K562 (cell line): ENCODE measurements around the gene EMD. TPM values are rescaled to one million over a fixed set of nuclear protein-coding genes. Genes with fewer than 3 reads are reported as not detected.

ENCODE experiments used
- ATAC-seq: fragments of 200-7000 bp; cut with Tn5 transposase; 3 replicates; pipeline ENCODE4 v1.9.1; 2020; ENCODE audit warnings: moderate library complexity
- Bru-seq: library from RNA; stranded (reverse); fragments of 400-500 nt; gene quantifications from one replicate; lab custom pipeline; 2021; lab: Mats Ljungman, UMichigan
- BruChase-seq, 2 experiments: library from RNA; stranded (reverse); fragments of 400-500 nt; gene quantifications; one replicate each; lab custom pipeline; 2021; lab: Mats Ljungman, UMichigan
- BruUV-seq: library from RNA; stranded (reverse); fragments of 400-500 nt; replicated peaks from 2 replicates; lab custom pipeline; 2021; lab: Mats Ljungman, UMichigan
- CTCF ChIA-PET: fragments of 300-600 bp; formaldehyde crosslinking; extraction: SDS; loops from one replicate; lab custom pipeline; 2021; ENCODE audit warnings: low intra/inter-chr PET ratio; lab: Yijun Ruan, JAX
- POLR2A ChIA-PET: fragments of 300-600, 350-650 bp; sonication (Branson Sonifier 250); formaldehyde crosslinking; extraction: SDS; loops from one replicate; lab custom pipeline; 2021; ENCODE audit warnings: antibody characterized with exemption, inconsistent platforms; lab: Yijun Ruan, JAX
- DNase-seq, 4 experiments: peaks; one replicate each; pipeline versions ENCODE4 v3.0.0 to v3.0.0-alpha.2; 2011 to 2018; ENCODE audit warnings: low spot score in 3 of 4, mixed read lengths in 3 of 4; ENCODE audit errors: extremely low read depth in 1 of 4
- FAIRE-seq: peaks from 2 replicates; lab custom pipeline; 2011; peaks lifted over from hg19 to GRCh38; lab: Jason Lieb, UNC
- H2AFZ ChIP-seq: 2 replicates; pipeline ENCODE4 v1.6.0; 2011; ENCODE audit warnings: low read depth, low read length, control low read depth, inconsistent platforms
- H3K27ac ChIP-seq: fragments of 200-600 bp; 3 replicates; pipeline ENCODE4 v1.8.0; 2011; ENCODE audit warnings: low read depth, mild to moderate bottlenecking, control low read depth, inconsistent platforms, low read length, moderate library complexity, mixed read lengths; ENCODE audit errors: extremely low read depth
- H3K27me3 ChIP-seq, 2 experiments: fragments of 300-600 bp in 1 of 2; 2 replicates in 1 of 2; 3 replicates in 1 of 2; pipeline versions ENCODE4 v1.6.0 to v1.8.0; 2011; ENCODE audit warnings: inconsistent platforms in 2 of 2, low read length in 2 of 2, mild to moderate bottlenecking in 1 of 2, mixed read lengths in 1 of 2, moderate library complexity in 1 of 2; ENCODE audit not compliant: control insufficient read depth in 2 of 2, insufficient read depth in 2 of 2
- H3K36me3 ChIP-seq: fragments of 300-600 bp; 3 replicates; pipeline ENCODE4 v1.8.0; 2011; ENCODE audit warnings: mild to moderate bottlenecking, low read length, inconsistent platforms; ENCODE audit not compliant: control insufficient read depth, insufficient read depth
- H3K4me1 ChIP-seq, 2 experiments: fragments of 200-600 bp in 1 of 2; replicated peaks in 1 of 2; 2 replicates in 1 of 2; 3 replicates in 1 of 2; pipeline versions ENCODE4 v1.5.1 to v1.8.0; 2011; ENCODE audit warnings: inconsistent platforms in 2 of 2, low read length in 2 of 2, mild to moderate bottlenecking in 1 of 2, mixed read lengths in 1 of 2, moderate library complexity in 1 of 2; ENCODE audit not compliant: control insufficient read depth in 2 of 2, insufficient read depth in 2 of 2
- H3K4me2 ChIP-seq: 2 replicates; pipeline ENCODE4 v1.6.1; 2011; ENCODE audit warnings: low read length, control low read depth, inconsistent platforms, mixed read lengths; ENCODE audit not compliant: insufficient read depth
- H3K4me3 ChIP-seq: fragments of 200-600 bp; sonication (generic), shearing (Covaris generic); 2 replicates; pipeline ENCODE4 v1.5.1; 2016; ENCODE audit warnings: control low read depth, inconsistent platforms
- H3K79me2 ChIP-seq: fragments of 200-600 bp; 3 replicates; pipeline ENCODE4 v1.8.0; 2011; ENCODE audit warnings: low read length, inconsistent platforms; ENCODE audit not compliant: control insufficient read depth, insufficient read depth
- H3K9ac ChIP-seq, 2 experiments: 2 replicates each; pipeline versions ENCODE4 v1.6.0 to v1.6.1; 2011; ENCODE audit warnings: low read depth in 2 of 2, low read length in 2 of 2, control low read depth in 1 of 2, inconsistent platforms in 1 of 2, mild to moderate bottlenecking in 1 of 2, mixed read lengths in 1 of 2; ENCODE audit not compliant: insufficient read depth in 1 of 2
- H3K9me1 ChIP-seq: one replicate; pipeline ENCODE4 v1.6.0; 2011; ENCODE audit warnings: inconsistent platforms, mild to moderate bottlenecking, low read length, moderate library complexity; ENCODE audit not compliant: control insufficient read depth, insufficient read depth
- H3K9me3 ChIP-seq: replicated peaks from 2 replicates; pipeline ENCODE4 v1.5.1; 2011; ENCODE audit warnings: low read depth, low read length, inconsistent platforms; ENCODE audit not compliant: control insufficient read depth, insufficient read depth
- H4K20me1 ChIP-seq: replicated peaks from 2 replicates; pipeline ENCODE4 v1.6.1; 2011; ENCODE audit warnings: low read length, inconsistent platforms, mixed read lengths; ENCODE audit not compliant: control insufficient read depth, insufficient read depth
- ATF1 ChIP-seq, 2 experiments: fragments of 450-650 bp in 1 of 2; IDR thresholded peaks; 2 replicates each; pipeline ENCODE4 v1.6.1; 2016; ENCODE audit warnings: missing compliant biosample characterization in 1 of 2, missing genetic modification characterization in 1 of 2
- ATF7 ChIP-seq: fragments of 450-650 bp; IDR thresholded peaks from 2 replicates; pipeline ENCODE4 v1.7.1; 2014; ENCODE audit warnings: mild to moderate bottlenecking, moderate library complexity
- FOXM1 ChIP-seq, 2 experiments: fragments of 450-650 bp in 1 of 2; sonication (generic) in 1 of 2; formaldehyde crosslinking in 1 of 2; IDR thresholded peaks; 2 replicates each; pipeline versions ENCODE4 v1.6.1 to v1.9.0; 2017 to 2022; ENCODE audit warnings: low read depth in 2 of 2, mild to moderate bottlenecking in 2 of 2, missing genetic modification reagents in 1 of 2, moderate library complexity in 1 of 2
- JUND ChIP-seq, 2 experiments: IDR thresholded peaks; 2 replicates in 1 of 2; 3 replicates in 1 of 2; pipeline ENCODE4 v1.6.1; 2011; ENCODE audit warnings: borderline replicate concordance in 2 of 2, low read depth in 2 of 2, low read length in 2 of 2, improper control_type of control experiment in 1 of 2, missing biosample characterization in 1 of 2, missing genetic modification characterization in 1 of 2, missing genetic modification reagents in 1 of 2
- KDM5B ChIP-seq: fragments of 200-600 bp; sonication (generic); IDR thresholded peaks from 2 replicates; pipeline ENCODE4 v1.6.1; 2012; ENCODE audit warnings: low read depth, mild to moderate bottlenecking, moderate library complexity, low read length, control low read depth, inconsistent platforms; ENCODE audit not compliant: insufficient replicate concordance
- MTA3 ChIP-seq: fragments of 450-650 bp; formaldehyde crosslinking; IDR thresholded peaks from 2 replicates; pipeline ENCODE4 v1.6.1; 2017; ENCODE audit warnings: mild to moderate bottlenecking, borderline replicate concordance
- NONO ChIP-seq, 2 experiments: fragments of 200-400 bp in 1 of 2; fragments of 450-650 bp in 1 of 2; formaldehyde crosslinking in 1 of 2; IDR thresholded peaks; 2 replicates each; pipeline ENCODE4 v1.6.1; 2017; ENCODE audit warnings: low read depth in 2 of 2, mild to moderate bottlenecking in 2 of 2, moderate library complexity in 2 of 2, low read length in 1 of 2
- RBBP5 ChIP-seq: fragments of 200-600 bp; sonication (generic); IDR thresholded peaks from 2 replicates; pipeline ENCODE4 v1.6.1; 2012; ENCODE audit warnings: borderline replicate concordance, mild to moderate bottlenecking, low read length, control low read depth, inconsistent platforms; ENCODE audit not compliant: insufficient read depth, poor library complexity, severe bottlenecking
- RUNX1 ChIP-seq: sonication (generic); IDR thresholded peaks from 2 replicates; pipeline ENCODE4 v1.6.1; 2016; ENCODE audit warnings: antibody characterized with exemption, low read depth
- TBL1XR1 ChIP-seq, 2 experiments: IDR thresholded peaks; 2 replicates each; pipeline ENCODE4 v1.6.1; 2012; ENCODE audit warnings: improper control_type of control experiment in 2 of 2, low read length in 2 of 2, mild to moderate bottlenecking in 1 of 2
- TRIM24 ChIP-seq, 2 experiments: fragments of 450-650 bp; IDR thresholded peaks; 2 replicates each; pipeline ENCODE4 v1.6.1; 2016
- ZNF134 ChIP-seq: fragments of 250-450 bp; sonication (Bioruptor Pico); conservative IDR thresholded peaks from 2 replicates; pipeline ENCODE4 v1.4.0; 2020
- ZNF75A ChIP-seq: fragments of 450-650 bp; formaldehyde crosslinking; IDR thresholded peaks from 2 replicates; pipeline ENCODE4 v1.4.0; 2020; ENCODE audit warnings: mild to moderate bottlenecking
- WGBS: fragments of 100-300 bp; shearing (Covaris generic); methylation state at CpG from one replicate; pipeline ENCODE4 v1.1.6; 2016; ENCODE audit warnings: low coverage, mixed read lengths; ENCODE audit not compliant: insufficient coverage; ENCODE audit errors: missing lambda C conversion rate; 5-methylcytosine and 5-hydroxymethylcytosine counted together
- in situ Hi-C: fragments of 300-500 bp; cut with MboI; formaldehyde crosslinking; loops from 4 replicates; pipeline ENCODE4 v1.15.0; 2018; ENCODE audit warnings: inconsistent platforms, mixed read lengths
- intact Hi-C: fragments of 100-400 bp; cut with micrococcal nuclease; formaldehyde crosslinking; loops from 2 replicates; pipeline ENCODE4 v1.14.2; 2022
- long read RNA-seq, 3 experiments: library from polyadenylated mRNA in 2 of 3; library from RNA in 1 of 3; unstranded in 2 of 3; stranded (forward) in 1 of 3; transcript quantifications; one replicate each; pipeline ENCODE4 v2.0.0, GENCODE V29; 2019 to 2022
- polyA minus RNA-seq, 3 experiments: library from RNA; depleted of rRNA, polyadenylated mRNA; stranded (reverse); fragments of >200 nt; gene quantifications; 2 replicates each; pipeline ENCODE4 v1.2.3, GENCODE V29; 2011
- polyA plus RNA-seq, 8 experiments: library from polyadenylated mRNA; depleted of rRNA in 4 of 8; stranded (reverse) in 5 of 8; unstranded in 3 of 8; fragments of >200 nt; fragmentation: Nextera tagmentation in 2 of 8; fragmentation: Illumina TruSeq in 1 of 8; extraction: Ambion mirVana in 2 of 8; extraction: Trizol in 1 of 8; gene quantifications; 2 replicates each; pipeline versions ENCODE4 v1.2.1 to v1.2.3, GENCODE V29; 2011 to 2014; ENCODE audit warnings: inconsistent platforms in 1 of 8, missing spikeins in 1 of 8
- total RNA-seq, 7 experiments: library from RNA; depleted of rRNA in 6 of 7; stranded (reverse); fragments of >200 nt in 6 of 7; fragmentation: Illumina TruSeq in 2 of 7; extraction: Trizol in 2 of 7; gene quantifications; 2 replicates each; pipeline versions ENCODE4 v1.2.1 to v1.2.3, GENCODE V29; 2011 to 2021; ENCODE audit warnings: low replicate concordance in 1 of 7

EMD gene
- 41.8 and 93.2 TPM in 2 replicates for total RNA-seq (2011; cell fraction: chromatin; rRNA removed; ENCODE audit: low replicate concordance)
- 88.9 and 97.4 TPM in 2 replicates for total RNA-seq (2011; cell fraction: nucleolus; rRNA removed)
- 70.5 and 73.6 TPM in 2 replicates for total RNA-seq (2011; cell fraction: nucleoplasm; rRNA removed)
- 32.9 and 36.2 TPM in 2 replicates for total RNA-seq (2014; rRNA removed)
- total RNA-seq (2014; rRNA removed; fragmentation: Illumina TruSeq; extraction: Trizol) = 37.5 and 38.3 TPM in 2 replicates
- total RNA-seq (2015; rRNA removed; fragmentation: Illumina TruSeq; extraction: Trizol) = 61.9 and 67.8 TPM in 2 replicates
- 124 and 135 TPM in 2 replicates for total RNA-seq (2021)
- polyA plus RNA-seq (2011; rRNA removed) = 77.4 and 81.2 TPM in 2 replicates
- 100.0 and 121 TPM in 2 replicates for polyA plus RNA-seq (2011; cell fraction: cytosol; rRNA removed)
- polyA plus RNA-seq (2011; cell fraction: nucleus; rRNA removed) = 238 and 242 TPM in 2 replicates
- polyA plus RNA-seq (2012) = 125 and 134 TPM in 2 replicates
- polyA plus RNA-seq (2014; fragmentation: Illumina TruSeq; extraction: Trizol) = 177 and 206 TPM in 2 replicates
- polyA plus RNA-seq (2014; fragmentation: Nextera tagmentation; extraction: Ambion mirVana) = 1 to 10 TPM; 2.3 to 3.1 TPM
- polyA plus RNA-seq (2014; rRNA removed) = 86.7 and 110 TPM in 2 replicates
- 24.0 and 43.3 TPM in 2 replicates for polyA minus RNA-seq (2011; rRNA and poly(A)+ RNA removed)
- polyA minus RNA-seq (2011; cell fraction: cytosol; rRNA and poly(A)+ RNA removed) = 51.3 and 57.9 TPM in 2 replicates
- polyA minus RNA-seq (2011; cell fraction: nucleus; rRNA and poly(A)+ RNA removed) = 28.5 and 40.8 TPM in 2 replicates
- Bru-seq, nascent RNA = percentile 91 among the genes with signal in this experiment
- BruChase-seq, experiment 1, labeled RNA remaining after a 2-hour chase = percentile 88 among the genes with signal in this experiment
- BruChase-seq, experiment 2, labeled RNA remaining after a 6-hour chase = percentile 90 among the genes with signal in this experiment
- long read RNA-seq, experiment 1, transcript EMD-208 (5 exons, 832 nt) = minor isoform, 5 of 121 reads
- long read RNA-seq, experiment 1, transcript EMD-202 (6 exons, 1,379 nt) = major isoform, 63 of 121 reads
- long read RNA-seq, experiment 1, partial matches to known transcripts = 4 of 121 reads
- long read RNA-seq, experiment 1, other reads (novel, unspliced or antisense) = 48 of 121 reads
- long read RNA-seq, experiment 2, transcript EMD-203 (6 exons, 946 nt) = minor isoform, 5 of 249 reads
- long read RNA-seq, experiment 2, transcript EMD-202 (6 exons, 1,379 nt) = major isoform, 195 of 249 reads
- long read RNA-seq, experiment 2, partial matches to known transcripts = 22 of 249 reads
- long read RNA-seq, experiment 2, other reads (novel, unspliced or antisense) = 19 of 249 reads
- long read RNA-seq, experiment 3, transcript EMD-202 (6 exons, 1,379 nt) = major isoform, 60 of 72 reads
- long read RNA-seq, experiment 3, partial matches to known transcripts = 1 of 72 reads
- long read RNA-seq, experiment 3, other reads (novel, unspliced or antisense) = 3 of 72 reads

- FAIRE-seq = peak; percentile 96
- no peaks in the 10 kb centered on the region for H3K9me3 ChIP-seq
- ChIA-PET POLR2A (interaction anchor here (0.6 to 1.0 kb wide), 6 partner anchors 17 to 163 kb away, joined by 3 to 12 read pairs (median 3); partner anchors contain the start of gene RPL10), CTCF (interaction anchor here (0.6 kb wide), 1 partner anchor 59 kb away, joined by 3 read pairs; no protein-coding TSS in a partner anchor)
- no TSS peak for BruUV-seq
- peak within 1 kb of the TSS; percentile 96 for H3K27ac ChIP-seq
- peaks cover 26% of the 10 kb centered on the region for H3K79me2 ChIP-seq
- no peaks in the 10 kb centered on the region for H3K9me1 ChIP-seq
- peak; percentile 80 to 98 (median 88) for DNase-seq
- in situ Hi-C loops (loop anchor here (10.0 kb wide), 1 partner anchor 156 kb away; no protein-coding TSS in a partner anchor), intact Hi-C loops (loop anchor here (10.0 kb wide), 1 partner anchor 116 kb away; the partner anchor contains the start of gene SLC10A3)
- H2AFZ ChIP-seq = peak within 1 kb of the TSS; percentile 56; the same call in 1 of the 2 replicates
- WGBS = under 1% methylated on average over 29 of the region's 103 CpGs
- H3K9ac ChIP-seq = peak within 1 kb of the TSS; percentile 95 to 100
- ATAC-seq = peak; percentile 92
- peak within 1 kb of the TSS; percentile 83 for H3K4me2 ChIP-seq
- H3K4me1 ChIP-seq = peaks cover 16 to 57% of the 10 kb centered on the region in 2 experiments
- H3K36me3 ChIP-seq = peaks cover 19% of the 10 kb centered on the region; the same call in 2 of the 3 replicates
- peak within 1 kb of the TSS; percentile 91 for H3K4me3 ChIP-seq
- H4K20me1 ChIP-seq = no peaks in the 10 kb centered on the region
- H3K27me3 ChIP-seq = no peaks in the 10 kb centered on the region
- TF ChIP-seq FOXM1 (IDR thresholded peaks at IDR 0.05; ENCODE audit: low read depth) = no peak
- no peak for TF ChIP-seq FOXM1 (CRISPR knock-in tag; IDR thresholded peaks at IDR 0.05; ENCODE audit: low read depth)
- peak; percentile 99 for TF ChIP-seq MTA3
- no peak for TF ChIP-seq RUNX1
- peak in 1 of 2 experiments; percentile 61; a peak in 1 of 4 replicates for TF ChIP-seq NONO (IDR thresholded peaks at IDR 0.05; ENCODE audit: low read depth in 2 of 2, low read length in 1 of 2)
- peak; percentile 56; the same call in 1 of the 2 replicates for TF ChIP-seq ATF1 (CRISPR knock-in tag; IDR thresholded peaks at IDR 0.05)
- peak; percentile 99 for TF ChIP-seq ATF1 (tag; IDR thresholded peaks at IDR 0.05)
- peak; percentile 90 for TF ChIP-seq ATF7
- peak; percentile 60 for TF ChIP-seq KDM5B
- peak in 1 of 2 experiments; percentile 62; a peak in 1 of 4 replicates for TF ChIP-seq TRIM24 (IDR thresholded peaks at IDR 0.05)
- TF ChIP-seq ZNF75A (CRISPR knock-in tag) = no peak
- TF ChIP-seq JUND (IDR thresholded peaks at IDR 0.05; ENCODE audit: borderline replicate concordance, low read depth, low read length) = no peak
- 0 out of 3 replicates have a peak, but pooled peaks have one; percentile 9 for TF ChIP-seq JUND (tag; IDR thresholded peaks at IDR 0.05; ENCODE audit: borderline replicate concordance, low read depth, low read length)
- peak; percentile 23 for TF ChIP-seq RBBP5
- peak in 1 of 2 experiments; percentile 88; a peak in 2 of 4 replicates for TF ChIP-seq TBL1XR1 (IDR thresholded peaks at IDR 0.05; ENCODE audit: low read length in 2 of 2)
- no peak for TF ChIP-seq ZNF134 (CRISPR knock-in tag)
These were observed at the start of gene EMD for GRCh38 chrX:154378799-154379568. Gene EMD, plus strand, starts transcription at chrX:154379295. Its CDS starts 190 bp downstream, at chrX:154379485.
